Colonic mucosa (tissue), 4 donors: Measurements from ENCODE around the gene SNRNP25. TPM values are rescaled to one million over a fixed set of nuclear protein-coding genes. Genes with fewer than 3 reads are reported as not detected.
A peak's percentile ranks its signal among the peaks of the same experiment; 100 is the strongest.

Experiments used
- DNase-seq: peaks from one replicate; pipeline ENCODE4 v3.0.0-alpha.2; 2020
- H3K27ac ChIP-seq: fragments of 200-600 bp; one replicate; pipeline ENCODE4 v1.8.0; 2021
- H3K27me3 ChIP-seq: fragments of 200-600 bp; one replicate; pipeline ENCODE4 v1.8.0; 2021
- H3K36me3 ChIP-seq: fragments of 200-600 bp; one replicate; pipeline ENCODE4 v1.8.0; 2021
- H3K4me1 ChIP-seq: fragments of 200-600 bp; one replicate; pipeline ENCODE4 v1.8.0; 2021; ENCODE audit warnings: mild to moderate bottlenecking
- H3K4me3 ChIP-seq: fragments of 200-600 bp; one replicate; pipeline ENCODE4 v1.8.0; 2021
- H3K9ac ChIP-seq, 2 donors: one replicate each; pipeline ENCODE4 v1.7.0; 2013; ENCODE audit warnings: control low read depth in 2 of 2, low read depth in 2 of 2, low read length in 2 of 2
- H3K9me3 ChIP-seq: fragments of 200-600 bp; one replicate; pipeline ENCODE4 v1.8.0; 2021
- intact Hi-C: fragments of 100-400 bp; cut with DNase I; formaldehyde crosslinking; loops from one replicate; pipeline ENCODE4 v1.14.1; 2022
- total RNA-seq, 2 donors: library from RNA; stranded (reverse); fragmentation: NEBNext Ultra II Directional in 1 of 2; extraction: Animal tissue kit (Norgen Biotek cat#: 25700) in 1 of 2; gene quantifications; one replicate each; pipeline ENCODE4 v1.2.1, GENCODE V29; 2021
- TF ChIP-seq, protein P1 (sequence below): fragments of 200-600 bp; IDR thresholded peaks from one replicate; pipeline ENCODE4 v1.8.0; 2022; ENCODE audit warnings: antibody characterized with exemption, mild to moderate bottlenecking
- donor health status: healthy.
- donor health status: DM: no; HTN: no; CAD: no.
- donor health status: DM: no; HTN: no; CAD: no.

SNRNP25 gene
- total RNA-seq, 2 donors from 2014 or later, result 20.6 to 48.3 TPM

DNA sequence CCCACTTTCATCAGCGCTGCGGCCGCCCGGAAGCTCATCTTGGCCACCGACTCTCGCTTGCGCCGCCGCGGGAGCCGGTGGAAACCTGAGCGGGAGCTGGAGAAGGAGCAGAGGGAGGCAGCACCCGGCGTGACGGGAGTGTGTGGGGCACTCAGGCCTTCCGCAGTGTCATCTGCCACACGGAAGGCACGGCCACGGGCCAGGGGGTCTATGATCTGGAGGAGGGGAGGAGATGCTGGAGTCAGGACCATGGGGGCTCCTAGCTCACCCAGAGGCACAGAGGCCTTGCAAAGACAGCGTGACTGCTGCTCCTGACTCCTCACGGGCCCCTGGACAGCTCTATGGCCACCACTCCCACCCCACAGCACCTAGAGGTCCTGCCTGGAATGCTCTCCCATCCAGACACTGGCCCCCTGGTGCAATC lies 9.4 kb downstream of the SNRNP25 start:
- no peaks in the 10 kb centered on the region for H3K9me3 ChIP-seq
- H3K4me1 ChIP-seq, result no peaks in the 10 kb centered on the region
- TF ChIP-seq, protein P1, sequence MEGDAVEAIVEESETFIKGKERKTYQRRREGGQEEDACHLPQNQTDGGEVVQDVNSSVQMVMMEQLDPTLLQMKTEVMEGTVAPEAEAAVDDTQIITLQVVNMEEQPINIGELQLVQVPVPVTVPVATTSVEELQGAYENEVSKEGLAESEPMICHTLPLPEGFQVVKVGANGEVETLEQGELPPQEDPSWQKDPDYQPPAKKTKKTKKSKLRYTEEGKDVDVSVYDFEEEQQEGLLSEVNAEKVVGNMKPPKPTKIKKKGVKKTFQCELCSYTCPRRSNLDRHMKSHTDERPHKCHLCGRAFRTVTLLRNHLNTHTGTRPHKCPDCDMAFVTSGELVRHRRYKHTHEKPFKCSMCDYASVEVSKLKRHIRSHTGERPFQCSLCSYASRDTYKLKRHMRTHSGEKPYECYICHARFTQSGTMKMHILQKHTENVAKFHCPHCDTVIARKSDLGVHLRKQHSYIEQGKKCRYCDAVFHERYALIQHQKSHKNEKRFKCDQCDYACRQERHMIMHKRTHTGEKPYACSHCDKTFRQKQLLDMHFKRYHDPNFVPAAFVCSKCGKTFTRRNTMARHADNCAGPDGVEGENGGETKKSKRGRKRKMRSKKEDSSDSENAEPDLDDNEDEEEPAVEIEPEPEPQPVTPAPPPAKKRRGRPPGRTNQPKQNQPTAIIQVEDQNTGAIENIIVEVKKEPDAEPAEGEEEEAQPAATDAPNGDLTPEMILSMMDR, result no peak
- H3K9ac ChIP-seq, result no peak overlapping the region
- DNase-seq, result no peak
- no peak overlapping the region for H3K4me3 ChIP-seq
- intact Hi-C loops, result no loop called here
- no peaks in the 10 kb centered on the region for H3K36me3 ChIP-seq
- H3K27me3 ChIP-seq, result no peaks in the 10 kb centered on the region
- H3K27ac ChIP-seq, result no peak overlapping the region

DNA sequence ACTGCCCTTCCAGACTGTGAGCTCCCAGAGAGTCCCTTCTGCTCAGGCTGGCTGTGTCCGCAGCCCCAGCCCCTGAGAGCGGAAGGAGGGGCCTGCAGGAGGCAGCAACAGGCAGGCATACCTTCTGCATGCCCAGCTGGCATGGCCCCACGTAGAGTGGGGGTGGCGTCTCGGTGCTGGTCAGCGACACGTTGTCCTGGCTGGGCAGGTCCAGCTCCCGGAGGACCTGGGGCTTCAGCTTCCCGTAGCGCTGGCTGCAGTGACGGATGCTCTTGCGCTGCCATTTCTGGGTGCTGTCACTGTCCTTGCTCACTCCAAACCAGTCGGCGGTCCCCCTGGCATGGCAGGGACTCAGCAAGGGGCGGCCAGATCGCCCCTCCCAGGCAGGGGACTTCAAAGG lies 9.8 kb downstream of the SNRNP25 start:
- Histone ChIP-seq H3K36me3 (no peaks in the 10 kb centered on the region), H3K27me3 (no peaks in the 10 kb centered on the region), H3K4me3 (no peak overlapping the region), H3K9ac (no peak overlapping the region), H3K27ac (no peak overlapping the region), H3K9me3 (no peaks in the 10 kb centered on the region), H3K4me1 (no peaks in the 10 kb centered on the region)
- intact Hi-C loops, result no loop called here
- DNase-seq, result no peak
- TF ChIP-seq, protein P1, result no peak

DNA sequence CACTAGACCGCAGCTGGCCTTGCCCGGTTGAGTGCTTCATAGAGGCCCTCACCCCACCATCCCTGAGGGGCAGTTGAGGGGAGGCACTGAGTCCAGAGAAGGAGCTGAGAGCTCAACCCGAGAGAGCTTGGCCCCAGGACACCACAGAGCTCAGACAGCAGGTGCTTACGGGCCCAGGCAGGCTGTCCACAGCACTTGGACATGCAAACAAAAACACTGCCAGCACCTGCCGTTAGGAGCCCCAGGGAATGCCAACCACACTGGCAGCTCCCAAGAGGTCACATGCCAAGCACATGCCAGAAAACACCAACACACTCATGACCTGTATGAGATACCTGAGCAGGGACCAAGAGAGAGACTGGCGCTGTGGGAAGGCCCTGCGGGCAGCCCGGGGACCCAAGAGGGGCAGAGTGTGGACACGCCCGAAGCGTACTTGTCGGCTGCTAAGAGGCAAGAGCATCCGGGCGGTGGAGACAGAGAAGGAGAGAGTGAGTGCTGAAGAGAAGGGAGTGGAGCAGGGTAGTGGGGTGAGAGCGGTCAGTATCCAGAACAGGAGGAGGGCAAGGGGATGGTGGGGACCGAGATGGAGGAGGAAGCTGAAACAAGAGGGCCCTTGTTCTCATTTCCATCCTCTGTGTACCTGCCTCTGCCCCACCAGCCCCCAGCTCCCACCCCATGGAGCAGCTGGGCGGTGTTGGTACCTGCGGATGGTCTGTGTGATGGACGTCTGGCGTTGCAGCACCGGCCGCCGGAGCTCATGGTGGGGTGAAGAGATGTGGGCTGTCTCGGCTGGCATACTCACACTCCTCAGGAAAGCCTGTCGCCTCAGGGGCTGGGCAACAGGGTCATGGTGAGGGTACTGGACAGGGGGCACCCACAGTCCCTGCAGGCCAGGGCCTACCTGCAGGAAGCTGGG lies 10.6 kb downstream of the SNRNP25 start:
- no peak for DNase-seq
- Histone ChIP-seq H3K9ac (no peak overlapping the region), H3K36me3 (no peaks in the 10 kb centered on the region), H3K9me3 (no peaks in the 10 kb centered on the region), H3K4me3 (no peak overlapping the region), H3K4me1 (no peaks in the 10 kb centered on the region), H3K27me3 (no peaks in the 10 kb centered on the region), H3K27ac (no peak overlapping the region)
- intact Hi-C loops, result no loop called here
- TF ChIP-seq, protein P1, result no peak

DNA sequence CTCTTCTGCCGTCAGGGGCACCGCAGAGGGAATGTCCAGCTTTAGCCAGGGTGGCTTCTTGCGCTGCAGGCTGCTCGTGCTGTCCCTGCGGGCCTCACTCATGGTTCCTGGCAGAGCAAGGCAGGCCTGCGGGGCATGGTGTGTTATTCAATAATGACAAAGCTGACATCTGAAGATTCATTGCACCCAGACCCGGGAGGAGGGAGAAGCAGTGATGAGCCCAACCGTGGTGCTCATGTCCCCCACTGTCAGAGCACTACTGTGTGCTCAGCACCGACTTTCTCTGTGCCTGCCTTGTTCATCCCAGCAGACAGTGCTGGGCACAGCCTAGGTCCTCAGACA lies 11.3 kb downstream of the SNRNP25 start:
- H3K4me1 ChIP-seq, result no peaks in the 10 kb centered on the region
- no peak overlapping the region for H3K27ac ChIP-seq
- no peaks in the 10 kb centered on the region for H3K27me3 ChIP-seq
- TF ChIP-seq, protein P1, result no peak
- H3K9me3 ChIP-seq, result no peaks in the 10 kb centered on the region
- no peak for DNase-seq
- H3K36me3 ChIP-seq, result no peaks in the 10 kb centered on the region
- no peak overlapping the region for H3K9ac ChIP-seq
- intact Hi-C loops, result no loop called here
- no peak overlapping the region for H3K4me3 ChIP-seq

DNA sequence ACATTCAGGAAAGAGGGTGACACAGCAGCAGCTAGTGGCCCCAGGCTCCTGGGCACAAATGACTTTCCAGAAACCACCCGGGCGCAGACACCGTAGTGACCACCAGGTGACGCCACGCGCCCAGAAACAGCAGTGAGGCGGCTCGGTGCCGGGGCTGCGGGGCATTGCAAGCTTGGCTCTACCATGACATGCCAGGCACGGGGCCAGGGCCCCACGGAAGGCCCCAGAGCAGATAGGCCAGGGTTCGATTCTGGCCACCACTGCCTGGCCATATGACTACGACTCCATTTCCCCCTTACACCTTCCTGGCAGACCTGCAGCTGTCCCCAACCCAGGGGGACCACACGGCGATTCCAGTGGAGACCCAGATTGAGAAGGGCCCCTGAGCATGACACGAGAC lies 12.1 kb downstream of the SNRNP25 start:
- H3K36me3 ChIP-seq, result no peaks in the 10 kb centered on the region
- H3K9ac ChIP-seq, result no peak overlapping the region
- TF ChIP-seq, protein P1, result peak; percentile 95
- peaks cover 4% of the 10 kb centered on the region for H3K4me1 ChIP-seq
- H3K4me3 ChIP-seq, result no peak overlapping the region
- H3K9me3 ChIP-seq, result no peaks in the 10 kb centered on the region
- intact Hi-C loops, result loop anchor here (2.0 kb wide), 1 partner anchor 31 kb away; no protein-coding TSS in a partner anchor
- no peak overlapping the region for H3K27ac ChIP-seq
- no peaks in the 10 kb centered on the region for H3K27me3 ChIP-seq
- DNase-seq, result peak; percentile 85
